H1 (cell line): Measurements from ENCODE around the gene C5orf58. TPM values are rescaled to one million over a fixed set of nuclear protein-coding genes. Genes with fewer than 3 reads are reported as not detected.

ENCODE experiments used
- CTCF ChIA-PET: fragments of 300-600 bp; sonication (Branson Sonifier 250); formaldehyde crosslinking; loops from one replicate; lab custom pipeline; 2021; ENCODE audit not compliant: partially characterized antibody; lab: Charles Lee
- POLR2A ChIA-PET: fragments of 300-600 bp; sonication (Branson Sonifier 250); formaldehyde crosslinking; loops from one replicate; lab custom pipeline; 2021; ENCODE audit warnings: inconsistent platforms; ENCODE audit not compliant: partially characterized antibody; lab: Charles Lee
- DNase-seq, 2 experiments: peaks; one replicate each; pipeline versions ENCODE4 v3.0.0 to v3.0.0-alpha.2; 2010 to 2022; ENCODE audit warnings: low spot score in 2 of 2, low read depth in 1 of 2, mixed read lengths in 1 of 2
- FAIRE-seq: peaks from 2 replicates; lab custom pipeline; 2011; peaks lifted over from hg19 to GRCh38; lab: Jason Lieb, UNC
- H2AFZ ChIP-seq: 2 replicates; pipeline ENCODE4 v1.8.1; 2012; ENCODE audit warnings: low read length, inconsistent platforms
- H2AK5ac ChIP-seq: 2 replicates; pipeline ENCODE4 v1.6.1; 2013; ENCODE audit warnings: low read depth, low read length
- H2BK120ac ChIP-seq: replicated peaks from 2 replicates; pipeline ENCODE3; 2013; ENCODE audit warnings: low read depth, low read length, inconsistent platforms
- H2BK12ac ChIP-seq: 2 replicates; pipeline ENCODE4 v1.6.1; 2013; ENCODE audit warnings: low read depth, low read length
- H2BK15ac ChIP-seq: 2 replicates; pipeline ENCODE4 v1.6.1; 2013; ENCODE audit warnings: low read length
- H2BK20ac ChIP-seq: 2 replicates; pipeline ENCODE4 v1.6.1; 2013; ENCODE audit warnings: low read length
- H2BK5ac ChIP-seq: 2 replicates; pipeline ENCODE4 v1.6.1; 2013; ENCODE audit warnings: low read depth, low read length
- H3K14ac ChIP-seq: 2 replicates; pipeline ENCODE4 v1.6.1; 2013; ENCODE audit warnings: inconsistent platforms; ENCODE audit not compliant: insufficient read length
- H3K18ac ChIP-seq: 2 replicates; pipeline ENCODE4 v1.6.1; 2013; ENCODE audit warnings: low read length; ENCODE audit errors: extremely low read depth
- H3K23ac ChIP-seq: 2 replicates; pipeline ENCODE4 v1.6.1; 2013; ENCODE audit warnings: inconsistent platforms; ENCODE audit not compliant: insufficient read length
- H3K23me2 ChIP-seq: 2 replicates; pipeline ENCODE4 v1.6.1; 2013; ENCODE audit warnings: low read depth, low read length
- H3K27ac ChIP-seq: 2 replicates; pipeline ENCODE4 v1.6.1; 2011; ENCODE audit warnings: low read depth, low read length, inconsistent platforms
- H3K27me3 ChIP-seq, 4 experiments: replicated peaks in 1 of 4; 1 replicate in 1 of 4; 2 replicates in 3 of 4; pipeline versions ENCODE4 v1.6.1 to v1.8.1; 2011 to 2013; ENCODE audit warnings: low read length in 3 of 4, mild to moderate bottlenecking in 3 of 4, inconsistent platforms in 2 of 4, mixed read lengths in 2 of 4, moderate library complexity in 1 of 4; ENCODE audit not compliant: control insufficient read depth in 3 of 4, insufficient read depth in 3 of 4; ENCODE audit errors: extremely low read depth in 1 of 4
- H3K36me3 ChIP-seq, 4 experiments: 2 replicates each; pipeline versions ENCODE4 v1.6.1 to v1.8.1; 2011 to 2013; ENCODE audit warnings: mild to moderate bottlenecking in 4 of 4, low read length in 3 of 4, moderate library complexity in 2 of 4, control low read depth in 1 of 4, inconsistent platforms in 1 of 4; ENCODE audit not compliant: insufficient read depth in 4 of 4, control insufficient read depth in 2 of 4
- H3K4ac ChIP-seq: replicated peaks from 2 replicates; pipeline ENCODE3; 2013; ENCODE audit warnings: low read length, low read depth, mixed read lengths, inconsistent platforms; ENCODE audit not compliant: insufficient read length
- H3K4me1 ChIP-seq, 4 experiments: replicated peaks in 1 of 4; 1 replicate in 1 of 4; 2 replicates in 3 of 4; pipeline versions ENCODE4 v1.6.1 to v1.8.1; 2011 to 2013; ENCODE audit warnings: low read length in 3 of 4, inconsistent platforms in 2 of 4, mixed read lengths in 1 of 4; ENCODE audit not compliant: insufficient read depth in 4 of 4, control insufficient read depth in 3 of 4
- H3K4me2 ChIP-seq, 2 experiments: 2 replicates each; pipeline versions ENCODE4 v1.6.1 to v1.8.1; 2011 to 2013; ENCODE audit warnings: low read depth in 2 of 2, low read length in 2 of 2, control low read depth in 1 of 2, inconsistent platforms in 1 of 2, mild to moderate bottlenecking in 1 of 2; ENCODE audit not compliant: insufficient read depth in 1 of 2
- H3K4me3 ChIP-seq, 4 experiments: fragments of 200-600, 300-600 bp in 1 of 4; sonication (generic), shearing (Covaris generic), sonication (Bioruptor Twin) in 1 of 4; 2 replicates each; pipeline versions ENCODE4 v1.5.1 to v1.8.1; 2011 to 2016; ENCODE audit warnings: low read length in 4 of 4, low read depth in 3 of 4, control low read depth in 2 of 4, inconsistent platforms in 2 of 4, mild to moderate bottlenecking in 2 of 4, mixed read lengths in 1 of 4, moderate library complexity in 1 of 4; ENCODE audit not compliant: insufficient read depth in 2 of 4; ENCODE audit errors: extremely low read depth in 1 of 4
- H3K56ac ChIP-seq: replicated peaks from 2 replicates; pipeline ENCODE3; 2013; ENCODE audit warnings: low read depth, mild to moderate bottlenecking, mixed read lengths, low read length, inconsistent platforms; ENCODE audit not compliant: insufficient read length
- H3K79me1 ChIP-seq: 2 replicates; pipeline ENCODE4 v1.6.1; 2013; ENCODE audit warnings: low read depth, low read length, control low read depth
- H3K79me2 ChIP-seq, 2 experiments: 2 replicates each; pipeline versions ENCODE4 v1.6.1 to v1.8.1; 2012 to 2013; ENCODE audit warnings: low read length in 2 of 2, mild to moderate bottlenecking in 2 of 2, inconsistent platforms in 1 of 2; ENCODE audit not compliant: insufficient read depth in 2 of 2, control insufficient read depth in 1 of 2
- H3K9ac ChIP-seq, 4 experiments: replicated peaks in 1 of 4; 1 replicate in 1 of 4; 2 replicates in 3 of 4; pipeline versions ENCODE4 v1.6.1 to v1.8.1; 2011 to 2013; ENCODE audit warnings: low read depth in 3 of 4, low read length in 3 of 4, control low read depth in 2 of 4, mild to moderate bottlenecking in 2 of 4, moderate library complexity in 2 of 4, inconsistent platforms in 1 of 4; ENCODE audit errors: extremely low read depth in 1 of 4
- H3K9me3 ChIP-seq, 2 experiments: 2 replicates each; pipeline versions ENCODE4 v1.6.1 to v1.8.1; 2012 to 2013; ENCODE audit warnings: mild to moderate bottlenecking in 2 of 2, moderate library complexity in 2 of 2, control low read depth in 1 of 2, inconsistent platforms in 1 of 2, low read depth in 1 of 2, low read length in 1 of 2, mixed read lengths in 1 of 2; ENCODE audit not compliant: insufficient read depth in 2 of 2
- H4K20me1 ChIP-seq, 2 experiments: replicated peaks in 1 of 2; 2 replicates each; pipeline versions ENCODE3 to v1.8.1; 2011 to 2013; ENCODE audit warnings: inconsistent platforms in 2 of 2, low read length in 2 of 2, mild to moderate bottlenecking in 1 of 2; ENCODE audit not compliant: insufficient read depth in 2 of 2, control insufficient read depth in 1 of 2
- H4K5ac ChIP-seq: 2 replicates; pipeline ENCODE4 v1.6.1; 2013; ENCODE audit warnings: low read length, low read depth, mixed read lengths, inconsistent platforms; ENCODE audit not compliant: insufficient read length
- H4K8ac ChIP-seq: 2 replicates; pipeline ENCODE4 v1.8.0; 2013; ENCODE audit warnings: mild to moderate bottlenecking, moderate library complexity, low read length, inconsistent platforms; ENCODE audit not compliant: insufficient read depth; ENCODE audit errors: extremely low read depth
- H4K91ac ChIP-seq: replicated peaks from 2 replicates; pipeline ENCODE3; 2013; ENCODE audit warnings: low read length, mixed read lengths, inconsistent platforms; ENCODE audit not compliant: insufficient read length
- MAFK ChIP-seq: IDR thresholded peaks from 2 replicates; pipeline ENCODE4 v1.6.1; 2012; ENCODE audit warnings: low read depth, mild to moderate bottlenecking, improper control_type of control experiment, low read length
- WGBS, 2 experiments: shearing (Covaris generic) in 1 of 2; methylation state at CpG; one replicate each; pipeline versions ENCODE4 v1.1.6 to v1.1.7; 2013 to 2015; ENCODE audit warnings: low lambda C conversion rate in 2 of 2, mixed read lengths in 2 of 2, inconsistent platforms in 1 of 2, low coverage in 1 of 2, missing lambda C conversion rate in 1 of 2; ENCODE audit not compliant: insufficient replicate concordance in 2 of 2, insufficient coverage in 1 of 2, insufficient read length in 1 of 2; ENCODE audit errors: extremely low coverage in 1 of 2, missing lambda C conversion rate in 1 of 2; 5-methylcytosine and 5-hydroxymethylcytosine counted together
- polyA plus RNA-seq, 7 experiments: library from polyadenylated mRNA; depleted of rRNA in 3 of 7; stranded (reverse) in 5 of 7; unstranded in 2 of 7; fragments of >200 nt in 5 of 7; fragments of 200-250 nt in 2 of 7; gene quantifications; 1 replicate in 5 of 7; 2 replicates in 1 of 7; 4 replicates in 1 of 7; pipeline versions ENCODE4 v1.2.1 to v1.2.3, GENCODE V29; 2011 to 2013; ENCODE audit warnings: missing spikeins in 2 of 7, mixed read lengths in 2 of 7
- total RNA-seq: library from RNA; stranded (reverse); fragmentation: NEBNext Ultra II Directional; extraction: Animal tissue kit (Norgen Biotek cat#: 25700); gene quantifications from 2 replicates; pipeline ENCODE4 v1.2.1, GENCODE V29; 2021

C5orf58 gene
- total and polyA plus RNA-seq, 2 of the 8 experiments (the other 6 are each of a cell fraction or from before 2014, with no cell fraction given), result 0.24 to 1.6 TPM

GRCh38 chr5:170292179-170293104 is 59.7 kb downstream of the C5orf58 start:
- H2BK15ac ChIP-seq, result no peak overlapping the region
- H3K4ac ChIP-seq, result no peak overlapping the region
- POLR2A ChIA-PET, result no interaction called here
- CTCF ChIA-PET, result interaction anchor here (0.6 to 2.7 kb wide), 13 partner anchors 8 to 111 kb away, joined by 3 to 14 read pairs (median 4); no protein-coding TSS in a partner anchor
- no peaks in the 10 kb centered on the region for H4K20me1 ChIP-seq
- H3K9me3 ChIP-seq, result peaks cover 9 to 14% of the 10 kb centered on the region in 2 experiments; a peak in 3 of 4 replicates
- TF ChIP-seq MAFK, result no peak
- TF ChIP-seq, all 59 proteins: peak for 0
- Histone ChIP-seq H2AFZ (no peak overlapping the region), H3K79me1 (no peaks in the 10 kb centered on the region), H4K91ac (no peak overlapping the region), H3K14ac (no peak overlapping the region), H3K18ac (no peak overlapping the region), H3K4me2 (no peak overlapping the region), H3K4me3 (no peak overlapping the region), H3K27ac (no peak overlapping the region), H4K8ac (no peak overlapping the region), H4K5ac (no peak overlapping the region), H3K23me2 (no peaks in the 10 kb centered on the region), H3K9ac (no peak overlapping the region), H3K79me2 (no peaks in the 10 kb centered on the region), H3K56ac (no peak overlapping the region), H2BK120ac (no peak overlapping the region), H2AK5ac (no peak overlapping the region), H3K36me3 (no peaks in the 10 kb centered on the region), H3K4me1 (peaks cover 0 to 3% (median 1%) of the 10 kb centered on the region in 4 experiments; a peak in 2 of 7 replicates), H2BK12ac (no peak overlapping the region), H3K27me3 (peaks cover 0 to 1% (median 0%) of the 10 kb centered on the region in 4 experiments; a peak in 2 of 7 replicates), H2BK5ac (no peak overlapping the region), H2BK20ac (no peak overlapping the region), H3K23ac (no peak overlapping the region)
- 80% methylated on average over 4 of the region's 4 CpGs; no CpG with 5 or more reads in 1 of the 2 experiments for WGBS, 2 experiments
- DNase-seq, result no peak
- no peak for FAIRE-seq
